Measurements from ENCODE around the gene RHAG.

RHAG gene

GRCh38 chr6:49563006-49563886 is 73.4 kb downstream of the RHAG start:
- Mint-ChIP-seq H3K27me3 (ENCODE audit: low read depth) (peaks cover 6% of the 10 kb centered on the region), H3K36me3 (ENCODE audit: low read depth) (no peaks in the 10 kb centered on the region), H3K4me3 (no peak overlapping the region), H3K27ac (no peak overlapping the region), H3K4me1 (ENCODE audit: low read depth) (peaks cover 3% of the 10 kb centered on the region), H3K9me3 (no peaks in the 10 kb centered on the region)

GRCh38 chr6:49558238-49558637 is 78.4 kb downstream of the RHAG start:
- no peak overlapping the region for H3K27ac Mint-ChIP-seq
- no peaks in the 10 kb centered on the region for H3K36me3 Mint-ChIP-seq (ENCODE audit: low read depth)
- H3K4me1 Mint-ChIP-seq (ENCODE audit: low read depth): peaks cover 6% of the 10 kb centered on the region
- H3K27me3 Mint-ChIP-seq (ENCODE audit: low read depth): no peaks in the 10 kb centered on the region
- no peak overlapping the region for H3K4me3 Mint-ChIP-seq
- H3K9me3 Mint-ChIP-seq: no peaks in the 10 kb centered on the region

GRCh38 chr6:49557177-49557576 is 79.5 kb downstream of the RHAG start:
- peaks cover 8% of the 10 kb centered on the region for H3K4me1 Mint-ChIP-seq (ENCODE audit: low read depth)
- peaks cover 5% of the 10 kb centered on the region for H3K27me3 Mint-ChIP-seq (ENCODE audit: low read depth)
- H3K9me3 Mint-ChIP-seq: no peaks in the 10 kb centered on the region
- H3K4me3 Mint-ChIP-seq: no peak overlapping the region
- H3K27ac Mint-ChIP-seq: no peak overlapping the region
- no peaks in the 10 kb centered on the region for H3K36me3 Mint-ChIP-seq (ENCODE audit: low read depth)

- no peak overlapping the region for H3K27ac Mint-ChIP-seq
- no peak overlapping the region for H3K4me3 Mint-ChIP-seq
- peaks cover 13% of the 10 kb centered on the region for H3K4me1 Mint-ChIP-seq (ENCODE audit: low read depth)
- no peaks in the 10 kb centered on the region for H3K9me3 Mint-ChIP-seq
- H3K27me3 Mint-ChIP-seq (ENCODE audit: low read depth): peaks cover 10% of the 10 kb centered on the region
- no peaks in the 10 kb centered on the region for H3K36me3 Mint-ChIP-seq (ENCODE audit: low read depth)
These were observed 80.2 kb downstream of the RHAG start for GRCh38 chr6:49556429-49556837.

GRCh38 chr6:49555951-49556350 is 80.7 kb downstream of the RHAG start:
- H3K4me3 Mint-ChIP-seq: no peak overlapping the region

More at GRCh38 chr6:49555951-49556350, 80.7 kb downstream of the RHAG start:
- Mint-ChIP-seq H3K9me3 (no peaks in the 10 kb centered on the region), H3K4me1 (ENCODE audit: low read depth) (peaks cover 17% of the 10 kb centered on the region), H3K36me3 (ENCODE audit: low read depth) (no peaks in the 10 kb centered on the region), H3K27ac (no peak overlapping the region), H3K27me3 (ENCODE audit: low read depth) (peaks cover 15% of the 10 kb centered on the region)

All from T-helper 1 cell treated with Interleukin-12 subunit alpha and Interleukin-12 subunit beta and Interleukin-4 antibody, amounts not matched to agents 30 μg/mL and 1 μg/mL, for 36 hours (primary cell).